Gastroesophageal sphincter (tissue), 4 donors: Measurements from ENCODE around the gene KCNIP3. TPM values are rescaled to one million over a fixed set of nuclear protein-coding genes. Genes with fewer than 3 reads are reported as not detected.

Experiments used
- ATAC-seq: fragments of 150-250 bp; one replicate; pipeline ENCODE4 v1.9.1; 2016; ENCODE audit warnings: mild to moderate bottlenecking, moderate library complexity
- H3K27ac ChIP-seq, 4 donors: fragments of 200-600 bp; sonication (generic) in 3 of 4; 1 replicate in 3 of 4; 2 replicates in 1 of 4; pipeline ENCODE4 v1.5.1; 2016 to 2019
- H3K27me3 ChIP-seq: fragments of 200-600 bp; sonication (generic); one replicate; pipeline ENCODE4 v1.5.1; 2019
- H3K36me3 ChIP-seq, 2 donors: fragments of 200-600 bp; sonication (generic); one replicate each; pipeline ENCODE4 v1.5.1; 2019; ENCODE audit warnings: control low read depth in 1 of 2
- H3K4me1 ChIP-seq, 3 donors: fragments of 200-600 bp; sonication (generic); 1 replicate in 2 of 3; 2 replicates in 1 of 3; pipeline ENCODE4 v1.5.1; 2016 to 2019; ENCODE audit warnings: control low read depth in 2 of 3
- H3K4me3 ChIP-seq, 2 donors: fragments of 200-600 bp; sonication (generic); one replicate each; pipeline ENCODE4 v1.5.1; 2019; ENCODE audit warnings: mild to moderate bottlenecking in 1 of 2, moderate library complexity in 1 of 2
- H3K9me3 ChIP-seq, 3 donors: fragments of 200-600 bp; sonication (generic); one replicate each; pipeline ENCODE4 v1.5.1; 2017 to 2019; ENCODE audit warnings: control low read depth in 2 of 3
- CTCF ChIP-seq, 4 experiments: fragments of 200-600 bp in 2 of 4; fragments of 450-650 bp in 2 of 4; sonication (generic) in 1 of 4; IDR thresholded peaks; one replicate each; pipeline ENCODE4 v1.5.1; 2017 to 2019; ENCODE audit warnings: antibody characterized with exemption in 4 of 4, mild to moderate bottlenecking in 2 of 4, moderate library complexity in 2 of 4
- EP300 ChIP-seq: sonication (generic); formaldehyde crosslinking; IDR thresholded peaks from one replicate; pipeline ENCODE4 v1.6.1; 2017; ENCODE audit warnings: antibody characterized with exemption, mild to moderate bottlenecking
- POLR2A ChIP-seq, 2 donors: fragments of 450-650 bp; IDR thresholded peaks; one replicate each; pipeline ENCODE4 v1.6.1; 2017; ENCODE audit warnings: antibody characterized with exemption in 2 of 2, mild to moderate bottlenecking in 2 of 2, moderate library complexity in 1 of 2
- POLR2AphosphoS5 ChIP-seq: sonication (generic); formaldehyde crosslinking; IDR thresholded peaks from one replicate; pipeline ENCODE4 v1.6.1; 2017; ENCODE audit warnings: antibody characterized with exemption
- WGBS, 2 donors: methylation state at CpG; one replicate each; pipeline ENCODE4 v1.1.5; 2018; ENCODE audit warnings: low coverage in 1 of 2; 5-methylcytosine and 5-hydroxymethylcytosine counted together
- total RNA-seq, 4 donors: library from RNA; depleted of rRNA; stranded (reverse); fragments of >200 nt; gene quantifications; one replicate each; pipeline ENCODE4 v1.1.0, GENCODE V29; 2016

Gene KCNIP3
- total RNA-seq, 4 donors from 2014 or later, result 14.4 to 41.4 (median 20.0) TPM

GRCh38 chr2:95311815-95312542 lies 14.8 kb downstream of the KCNIP3 start:
- H3K27ac ChIP-seq, result no peak overlapping the region
- H3K4me3 ChIP-seq, result no peak overlapping the region
- no peaks in the 10 kb centered on the region for H3K4me1 ChIP-seq
- H3K27me3 ChIP-seq, result peaks cover 29% of the 10 kb centered on the region
- no peaks in the 10 kb centered on the region for H3K9me3 ChIP-seq
- 71 to 100% methylated on average over 1 to 12 of the region's 26 CpGs for WGBS, 2 donors
- TF ChIP-seq CTCF (IDR thresholded peaks at IDR 0.05) (no peak), EP300 (no peak), POLR2A (IDR thresholded peaks at IDR 0.05) (no peak), POLR2AphosphoS5 (no peak)
- H3K36me3 ChIP-seq, result no peaks in the 10 kb centered on the region
- ATAC-seq, result no peak

GRCh38 chr2:95312543-95313201 lies 15.5 kb downstream of the KCNIP3 start:
- TF ChIP-seq CTCF (IDR thresholded peaks at IDR 0.05) (no peak), POLR2AphosphoS5 (no peak), POLR2A (IDR thresholded peaks at IDR 0.05) (no peak), EP300 (no peak)
- Histone ChIP-seq H3K9me3 (no peaks in the 10 kb centered on the region), H3K27me3 (peaks cover 29% of the 10 kb centered on the region), H3K36me3 (no peaks in the 10 kb centered on the region), H3K4me1 (no peaks in the 10 kb centered on the region), H3K27ac (no peak overlapping the region), H3K4me3 (no peak overlapping the region)
- no peak for ATAC-seq
- 100% methylated on average over 1 of the region's 24 CpGs; no CpG with 5 or more reads in 1 of the 2 donors for WGBS, 2 donors

DNA sequence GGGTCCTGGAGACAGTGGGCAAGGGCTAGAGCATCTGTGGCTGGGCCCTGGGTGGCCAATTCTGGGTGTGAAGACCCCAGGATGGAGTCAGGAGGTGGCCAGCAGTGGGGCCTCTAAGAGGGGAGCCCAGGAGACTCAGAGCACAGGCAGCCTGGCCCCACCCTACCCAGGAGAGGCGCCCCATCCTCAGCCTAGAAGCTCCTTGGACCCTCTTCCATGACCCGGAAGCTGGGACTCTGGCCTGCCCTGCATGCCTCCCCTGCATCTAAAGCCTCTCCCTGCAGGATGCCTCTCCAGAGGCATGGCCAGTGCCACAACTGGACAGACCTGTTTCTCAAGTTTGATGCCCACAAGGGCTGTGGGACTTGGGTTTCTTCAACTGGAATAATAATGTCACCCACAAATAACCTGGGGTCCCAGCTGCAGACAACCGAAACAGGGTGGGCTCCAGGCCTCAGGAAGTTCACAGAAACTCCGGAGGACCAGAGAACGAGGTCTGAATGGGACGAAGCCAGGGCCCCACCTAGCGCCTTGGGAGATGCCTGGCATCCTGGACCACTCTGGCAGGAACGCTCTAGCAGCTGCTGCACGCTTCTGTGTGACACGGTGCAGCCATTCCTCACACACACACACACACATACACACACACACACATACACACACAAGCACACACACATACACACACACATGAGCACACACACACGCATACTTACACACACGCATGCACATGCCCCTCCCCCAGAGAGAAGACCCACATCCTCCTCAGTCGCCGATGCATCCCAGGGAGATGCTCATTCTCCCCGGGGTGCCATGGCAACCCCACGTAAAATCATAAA lies 16.4 kb downstream of the KCNIP3 start:
- H3K27ac ChIP-seq, result no peak overlapping the region
- no peaks in the 10 kb centered on the region for H3K4me1 ChIP-seq
- no peak for ATAC-seq
- H3K9me3 ChIP-seq, result no peaks in the 10 kb centered on the region
- peaks cover 29% of the 10 kb centered on the region for H3K27me3 ChIP-seq
- TF ChIP-seq POLR2A (IDR thresholded peaks at IDR 0.05), result no peak
- no peak for TF ChIP-seq EP300
- TF ChIP-seq CTCF (IDR thresholded peaks at IDR 0.05), result no peak
- no peak for TF ChIP-seq POLR2AphosphoS5
- no peak overlapping the region for H3K4me3 ChIP-seq
- H3K36me3 ChIP-seq, result no peaks in the 10 kb centered on the region
- WGBS, 2 donors, result 76 to 100% methylated on average over 1 to 7 of the region's 16 CpGs

- Histone ChIP-seq H3K36me3 (no peaks in the 10 kb centered on the region), H3K4me1 (no peaks in the 10 kb centered on the region), H3K27me3 (peaks cover 29% of the 10 kb centered on the region), H3K27ac (no peak overlapping the region), H3K4me3 (no peak overlapping the region), H3K9me3 (no peaks in the 10 kb centered on the region)
- no peak for TF ChIP-seq POLR2AphosphoS5
- no peak for TF ChIP-seq CTCF (IDR thresholded peaks at IDR 0.05)
- WGBS, 2 donors, result no CpG with 5 or more reads among the region's 11 CpGs
- no peak for ATAC-seq
These were observed 17.4 kb downstream of the KCNIP3 start for GRCh38 chr2:95314598-95314963.
